GM23248 (cell line): ENCODE data around the gene CCDC9. TPM values are rescaled to one million over a fixed set of nuclear protein-coding genes. Genes with fewer than 3 reads are reported as not detected.
A peak's percentile ranks its signal among the peaks of the same experiment; 100 is the strongest.
"Not testable (repeated sequence)": the region's sequence is repeated elsewhere in the genome, so short reads cannot be mapped to it uniquely, and the experiment has no call there.

Experiments used
- DNase-seq: peaks from one replicate; pipeline ENCODE4 v3.0.0-alpha.2; 2015
- H2AFZ ChIP-seq: fragments of 200-600 bp; sonication (generic); 2 replicates; pipeline ENCODE4 v1.6.1; 2016; ENCODE audit warnings: antibody characterized with exemption
- H3F3A ChIP-seq: fragments of 200-600 bp; sonication (generic); 2 replicates; pipeline ENCODE4 v1.6.1; 2016; ENCODE audit warnings: mild to moderate bottlenecking, antibody characterized with exemption, mixed run types; ENCODE audit not compliant: insufficient read depth
- H3K27ac ChIP-seq: fragments of 200-600 bp; sonication (generic); 2 replicates; pipeline ENCODE4 v1.5.1; 2016; ENCODE audit warnings: mild to moderate bottlenecking
- H3K27me3 ChIP-seq: fragments of 200-600 bp; sonication (generic); replicated peaks from 2 replicates; pipeline ENCODE4 v1.6.1; 2016; ENCODE audit warnings: mild to moderate bottlenecking; ENCODE audit not compliant: insufficient read depth
- H3K36me3 ChIP-seq: fragments of 200-600 bp; sonication (generic); 2 replicates; pipeline ENCODE4 v1.6.1; 2016; ENCODE audit warnings: low read depth, mild to moderate bottlenecking
- H3K4me1 ChIP-seq: fragments of 200-600 bp; sonication (generic); 2 replicates; pipeline ENCODE4 v1.6.1; 2016; ENCODE audit warnings: mild to moderate bottlenecking; ENCODE audit not compliant: insufficient read depth
- H3K4me2 ChIP-seq: fragments of 200-600 bp; sonication (generic); one replicate; pipeline ENCODE4 v1.6.1; 2016; ENCODE audit warnings: mild to moderate bottlenecking; ENCODE audit not compliant: unreplicated experiment
- H3K4me3 ChIP-seq: fragments of 200-600 bp; sonication (generic); 2 replicates; pipeline ENCODE4 v1.5.1; 2016; ENCODE audit warnings: mild to moderate bottlenecking
- H3K79me2 ChIP-seq: fragments of 200-600 bp; sonication (generic); 2 replicates; pipeline ENCODE4 v1.6.1; 2016; ENCODE audit warnings: mild to moderate bottlenecking; ENCODE audit not compliant: insufficient read depth
- H3K9ac ChIP-seq: fragments of 200-600 bp; sonication (generic); 2 replicates; pipeline ENCODE4 v1.6.1; 2016; ENCODE audit warnings: mild to moderate bottlenecking
- H3K9me2 ChIP-seq: fragments of 200-600 bp; sonication (generic); 2 replicates; pipeline ENCODE4 v1.6.1; 2016; ENCODE audit warnings: mixed run types, mild to moderate bottlenecking, moderate library complexity; ENCODE audit not compliant: insufficient read depth
- H3K9me3 ChIP-seq: fragments of 200-600 bp; sonication (generic); one replicate; pipeline ENCODE4 v1.6.1; 2017; ENCODE audit warnings: low read depth
- H4K20me1 ChIP-seq: fragments of 200-600 bp; sonication (generic); 2 replicates; pipeline ENCODE4 v1.6.0; 2016; ENCODE audit not compliant: insufficient read depth
- EZH2 ChIP-seq: fragments of 200-600 bp; sonication (generic); IDR thresholded peaks from 2 replicates; pipeline ENCODE4 v1.6.1; 2018; ENCODE audit warnings: antibody characterized with exemption, mild to moderate bottlenecking; ENCODE audit not compliant: insufficient read depth, poor library complexity, severe bottlenecking
- EZH2phosphoT487 ChIP-seq: fragments of 200-600 bp; sonication (generic); IDR thresholded peaks from 2 replicates; pipeline ENCODE4 v1.6.1; 2018; ENCODE audit warnings: antibody characterized with exemption, moderate library complexity, mild to moderate bottlenecking, low read depth; ENCODE audit not compliant: insufficient read depth
- WGBS, 2 experiments: methylation state at CpG; one replicate each; pipeline ENCODE4 v1.1.6; 2015 to 2017; ENCODE audit warnings: low lambda C conversion rate in 2 of 2, low coverage in 1 of 2; ENCODE audit errors: missing lambda C conversion rate in 2 of 2; 5-methylcytosine and 5-hydroxymethylcytosine counted together
- in situ Hi-C: fragments of 300-500 bp; cut with MboI; formaldehyde crosslinking; loops from 2 replicates; pipeline ENCODE4 v1.15.0; 2020
- polyA plus RNA-seq: library from polyadenylated mRNA; unstranded; fragments of >200 nt; fragmentation: Nextera tagmentation; extraction: Ambion mirVana; gene quantifications from 2 replicates; pipeline ENCODE4 v1.2.1, GENCODE V29; 2016
- total RNA-seq: library from RNA; depleted of rRNA; stranded (reverse); fragments of >200 nt; shearing (Covaris generic); gene quantifications from 2 replicates; pipeline ENCODE4 v1.2.3, GENCODE V29; 2014

Gene CCDC9
- total and polyA plus RNA-seq, 2 experiments from 2014 or later: 4.1 to 11.1 TPM

DNA sequence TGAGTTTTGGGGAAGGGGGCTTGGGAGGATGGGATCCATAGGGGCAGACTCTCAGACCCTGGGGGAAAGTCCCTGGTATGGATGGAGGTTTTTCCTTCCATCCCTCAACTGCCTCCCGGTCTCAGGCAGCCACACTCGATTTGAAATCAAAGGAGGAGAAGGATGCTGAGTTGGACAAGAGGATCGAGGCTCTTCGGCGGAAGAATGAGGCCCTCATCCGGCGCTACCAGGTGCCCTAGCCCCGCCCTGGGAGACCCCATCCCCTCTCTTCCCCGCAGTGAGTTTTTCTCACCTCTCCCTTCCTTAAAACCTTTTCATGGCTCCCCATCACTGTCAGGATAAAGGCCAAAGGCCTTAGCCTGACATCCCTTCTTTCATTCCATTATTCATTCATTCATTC, 2.1 kb downstream of the CCDC9 start:
- H3K27ac ChIP-seq: peak overlapping the region; percentile 92
- no peak for DNase-seq
- H3K36me3 ChIP-seq: no peaks in the 10 kb centered on the region
- H3K9me3 ChIP-seq: no peaks in the 10 kb centered on the region
- H3K79me2 ChIP-seq: peaks cover 56% of the 10 kb centered on the region
- H4K20me1 ChIP-seq: no peaks in the 10 kb centered on the region
- peak overlapping the region; percentile 92 for H3K9ac ChIP-seq
- no peaks in the 10 kb centered on the region for H3K9me2 ChIP-seq
- no peak overlapping the region for H2AFZ ChIP-seq
- TF ChIP-seq EZH2phosphoT487 (no peak), EZH2 (no peak)
- H3K27me3 ChIP-seq: no peaks in the 10 kb centered on the region
- peak overlapping the region; percentile 84 for H3K4me3 ChIP-seq
- H3K4me2 ChIP-seq: peak overlapping the region; percentile 88
- WGBS, 2 experiments: 66 to 77% methylated on average over 9 of the region's 9 CpGs
- peaks cover 25% of the 10 kb centered on the region for H3K4me1 ChIP-seq
- peaks cover 17% of the 10 kb centered on the region for H3F3A ChIP-seq
- in situ Hi-C loops: no loop called here

DNA sequence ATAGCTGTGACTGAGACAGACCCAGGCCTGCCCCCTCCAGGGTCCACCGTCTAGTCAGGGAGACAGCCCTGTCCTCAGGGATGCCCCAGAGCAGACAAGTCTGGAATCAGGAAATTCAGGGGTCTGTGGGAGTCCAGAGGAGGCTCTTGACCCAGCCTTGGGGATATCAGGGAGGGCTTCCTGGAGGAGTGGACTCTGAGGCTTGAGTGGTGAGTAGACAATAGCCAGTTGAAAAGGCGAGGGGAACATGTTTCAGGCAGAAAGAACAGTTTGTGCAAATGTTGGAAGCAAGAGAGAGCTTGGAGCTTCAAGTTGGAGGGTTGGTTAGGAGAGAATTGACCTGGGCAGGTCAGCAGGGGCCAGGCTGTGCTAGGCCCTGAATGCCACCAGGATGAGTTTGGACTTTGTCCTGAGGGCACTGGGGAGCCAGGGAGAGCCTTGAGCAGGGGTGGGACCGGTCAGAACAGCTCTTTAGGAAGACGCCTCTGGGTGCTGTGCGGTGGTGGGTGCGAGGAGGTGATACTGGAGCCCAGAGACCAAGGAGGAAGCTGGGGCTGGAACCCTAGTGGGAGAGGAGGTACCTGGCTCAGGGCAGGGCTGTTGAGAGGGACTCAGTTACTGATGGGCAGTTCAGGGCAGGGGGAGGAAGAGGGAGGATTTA, 2.7 kb downstream of the CCDC9 start:
- H3K4me2 ChIP-seq: peak overlapping the region; percentile 88
- H3K9ac ChIP-seq: peak overlapping the region; percentile 92

DNA sequence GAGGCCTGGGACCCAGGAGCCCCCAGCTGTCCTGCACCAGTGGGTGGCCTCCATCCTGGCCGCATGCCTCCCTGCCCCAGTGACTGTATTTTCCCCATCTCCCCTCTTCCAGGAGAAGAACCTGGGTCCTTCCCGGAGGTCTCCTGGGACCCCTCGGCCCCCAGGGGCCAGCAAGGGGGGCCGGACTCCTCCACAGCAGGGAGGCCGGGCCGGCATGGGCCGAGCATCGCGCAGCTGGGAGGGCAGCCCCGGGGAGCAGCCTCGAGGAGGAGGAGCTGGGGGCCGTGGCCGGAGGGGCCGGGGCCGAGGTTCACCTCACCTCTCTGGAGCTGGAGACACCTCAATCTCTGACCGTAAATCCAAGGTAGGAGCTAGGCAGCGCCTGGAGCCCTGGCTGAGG, 4.2 kb downstream of the CCDC9 start:
- H4K20me1 ChIP-seq: no peaks in the 10 kb centered on the region
- in situ Hi-C loops: no loop called here
- no peaks in the 10 kb centered on the region for H3K27me3 ChIP-seq
- no peak for DNase-seq
- peaks cover 74% of the 10 kb centered on the region for H3K79me2 ChIP-seq
- no peak overlapping the region for H3K27ac ChIP-seq
- no peaks in the 10 kb centered on the region for H3K36me3 ChIP-seq
- H3F3A ChIP-seq: peaks cover 10% of the 10 kb centered on the region
- H3K4me2 ChIP-seq: no peak overlapping the region
- H3K4me1 ChIP-seq: peaks cover 18% of the 10 kb centered on the region
- no peak overlapping the region for H3K9ac ChIP-seq
- 93 to 99% methylated on average over 16 to 17 of the region's 17 CpGs for WGBS, 2 experiments
- TF ChIP-seq EZH2phosphoT487 (no peak), EZH2 (no peak)
- H3K9me2 ChIP-seq: no peaks in the 10 kb centered on the region
- no peaks in the 10 kb centered on the region for H3K9me3 ChIP-seq
- H3K4me3 ChIP-seq: no peak overlapping the region
- H2AFZ ChIP-seq: no peak overlapping the region

More for the DNA sequence above, 2.7 kb downstream of the CCDC9 start:
- no peak for DNase-seq
- no peaks in the 10 kb centered on the region for H3K9me3 ChIP-seq
- H3K4me3 ChIP-seq: peak overlapping the region; percentile 84; the same call in 1 of the 2 replicates
- H3K27me3 ChIP-seq: no peaks in the 10 kb centered on the region
- 61 to 64% methylated on average over 6 of the region's 6 CpGs for WGBS, 2 experiments
- in situ Hi-C loops: no loop called here
- peaks cover 11% of the 10 kb centered on the region for H3F3A ChIP-seq
- H3K4me1 ChIP-seq: peaks cover 19% of the 10 kb centered on the region
- H3K36me3 ChIP-seq: no peaks in the 10 kb centered on the region
- no peak overlapping the region for H3K27ac ChIP-seq
- no peaks in the 10 kb centered on the region for H3K9me2 ChIP-seq
- H3K79me2 ChIP-seq: peaks cover 62% of the 10 kb centered on the region
- no peaks in the 10 kb centered on the region for H4K20me1 ChIP-seq
- TF ChIP-seq EZH2 (no peak), EZH2phosphoT487 (no peak)
- H2AFZ ChIP-seq: no peak overlapping the region

DNA sequence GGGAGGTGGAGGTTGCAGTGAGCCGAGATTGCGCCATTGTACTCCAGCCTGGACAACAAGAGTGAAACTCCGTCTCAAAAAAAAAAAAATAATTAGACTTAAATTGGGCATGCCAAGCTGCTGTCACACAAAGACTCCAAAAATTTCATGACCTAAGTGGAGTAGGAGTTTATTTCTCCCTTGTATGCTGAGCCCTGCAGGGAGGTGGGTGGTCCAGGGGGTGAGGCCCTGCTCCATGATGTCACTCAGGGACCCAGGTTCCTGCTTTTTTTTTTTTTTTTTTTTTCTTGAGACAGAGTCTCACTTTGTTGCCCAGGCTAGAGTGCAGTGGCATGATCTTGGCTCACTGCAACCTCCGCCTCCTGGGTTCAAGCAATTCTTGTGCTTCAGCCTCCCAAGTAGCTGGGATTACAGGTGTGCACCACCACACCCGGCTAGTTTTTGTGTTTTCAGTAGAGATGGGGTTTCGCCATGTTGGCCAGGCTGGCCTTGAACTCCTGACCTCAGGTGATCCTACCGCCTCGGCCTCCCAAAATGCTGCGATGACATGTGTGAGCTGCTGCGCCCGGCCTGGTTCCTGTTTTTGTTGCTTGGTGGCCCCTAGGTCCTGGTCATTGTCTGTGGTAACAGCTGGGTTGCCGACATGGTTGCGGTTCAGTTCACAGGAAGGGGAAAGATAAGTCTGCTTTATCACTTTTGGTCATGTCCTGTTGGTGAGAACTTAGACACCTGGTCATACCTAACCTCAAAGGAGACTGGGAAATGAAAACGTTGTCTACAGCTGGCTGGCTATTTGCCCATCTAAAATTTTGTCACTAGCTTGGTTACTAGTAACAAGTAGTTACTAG, 5.8 kb downstream of the CCDC9 start:
- in situ Hi-C loops, H3K9me3 ChIP-seq, H3K9me2 ChIP-seq, H3K36me3 ChIP-seq, DNase-seq, H3K27me3 ChIP-seq, H2AFZ ChIP-seq, H3K4me2 ChIP-seq, H3K27ac ChIP-seq, H4K20me1 ChIP-seq, H3K4me3 ChIP-seq, H3K9ac ChIP-seq: not testable (repeated sequence)
- 88 to 91% methylated on average over 12 to 14 of the region's 14 CpGs for WGBS, 2 experiments
- Histone ChIP-seq H3K79me2 (peaks cover 79% of the 10 kb centered on the region), H3F3A (peaks cover 10% of the 10 kb centered on the region), H3K4me1 (peaks cover 13% of the 10 kb centered on the region; the same call in 1 of the 2 replicates)
